A549 (cell line): ENCODE results near the gene KIAA1671.

Experiments used
- BHLHE40 ChIP-seq: IDR thresholded peaks from 2 replicates; pipeline ENCODE4 v1.6.1; 2012; ENCODE audit warnings: low read depth, low read length, inconsistent platforms
- CTCF ChIP-seq: fragments of >200 bp; sonication (Bioruptor Twin); formaldehyde crosslinking; IDR thresholded peaks from 3 replicates; pipeline ENCODE4 v1.5.1; 2016
- EP300 ChIP-seq, 2 experiments: fragments of >200 bp; sonication (Bioruptor Twin); formaldehyde crosslinking; IDR thresholded peaks; 2 replicates in 1 of 2; 3 replicates in 1 of 2; pipeline ENCODE4 v1.6.1; 2016 to 2017
- HOXB13 ChIP-seq: fragments of 250-450 bp; sonication (Bioruptor Pico); IDR thresholded peaks from 2 replicates; pipeline ENCODE4 v1.5.0; 2020; ENCODE audit warnings: low read depth, mild to moderate bottlenecking, moderate library complexity
- KDM1A ChIP-seq: fragments of 200-600 bp; sonication (generic); IDR thresholded peaks from 2 replicates; pipeline ENCODE4 v1.6.1; 2016; ENCODE audit warnings: low read depth, mild to moderate bottlenecking
- KDM5A ChIP-seq: fragments of 200-600 bp; sonication (generic); IDR thresholded peaks from 2 replicates; pipeline ENCODE4 v1.6.1; 2016; ENCODE audit warnings: antibody characterized with exemption, mild to moderate bottlenecking
- MYC ChIP-seq: IDR thresholded peaks from 2 replicates; pipeline ENCODE4 v1.6.1; 2012; ENCODE audit warnings: mild to moderate bottlenecking, inconsistent platforms, low read length, improper control_type of control experiment, borderline replicate concordance
- POLR2A ChIP-seq: IDR thresholded peaks from 2 replicates; pipeline ENCODE4 v1.6.1; 2012; ENCODE audit warnings: mild to moderate bottlenecking, low read length
- SMC3 ChIP-seq: fragments of >200 bp; sonication (Bioruptor Twin); formaldehyde crosslinking; IDR thresholded peaks from 3 replicates; pipeline ENCODE4 v1.6.1; 2018; ENCODE audit warnings: inconsistent platforms

- TF ChIP-seq CTCF (no peak), EP300 (IDR thresholded peaks at IDR 0.05) (no peak), POLR2A (no peak), KDM1A (no peak), MYC (no peak), HOXB13 (no peak), BHLHE40 (no peak), KDM5A (no peak), SMC3 (no peak)
These were observed 139.6 kb downstream of the KIAA1671 start for GRCh38 chr22:25092119-25092518.
